ENCODE data around the gene RYR3. TPM values are rescaled to one million over a fixed set of nuclear protein-coding genes. Genes with fewer than 3 reads are reported as not detected.

RYR3 gene
- total RNA-seq, 1 donor from 2014 or later = 0.32 TPM

DNA sequence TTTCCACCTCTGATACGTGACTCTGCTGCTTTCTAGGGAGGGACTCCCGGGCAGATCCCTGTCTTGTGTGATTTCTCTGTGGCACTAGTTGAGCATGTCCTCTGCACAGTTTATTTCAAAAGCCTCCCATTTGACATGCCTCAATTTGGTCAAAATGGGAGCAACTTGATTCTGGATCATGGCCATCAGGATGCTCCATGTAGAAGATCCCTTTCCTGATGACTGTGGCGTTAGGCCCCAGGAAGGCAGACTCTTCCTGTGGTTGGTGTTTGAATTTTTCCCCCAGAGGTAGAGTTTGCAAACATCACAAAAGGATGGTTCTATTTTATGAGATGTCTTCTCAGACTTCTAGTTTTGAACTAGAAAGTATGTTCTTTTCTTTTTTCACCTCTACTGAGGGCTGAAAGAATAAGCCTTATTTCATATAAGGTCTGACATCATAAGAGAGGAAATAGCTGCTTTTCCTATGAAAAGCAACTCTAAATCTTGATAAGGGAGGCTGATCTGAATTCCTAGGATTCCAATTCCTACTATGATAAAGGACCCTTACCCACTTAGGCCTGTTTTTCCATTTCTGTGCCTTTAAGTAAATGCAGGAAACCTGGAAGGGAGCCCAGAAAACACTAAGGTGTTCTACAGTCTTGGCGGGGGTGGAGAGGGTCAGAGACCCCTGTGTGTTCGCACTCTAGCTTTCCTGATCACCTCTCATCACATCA lies 413.7 kb downstream of the RYR3 start:
- Histone ChIP-seq H3K27ac (no peak overlapping the region), H3K4me3 (no peak overlapping the region), H3K27me3 (ENCODE audit: low read depth) (no peaks in the 10 kb centered on the region), H3K36me3 (no peaks in the 10 kb centered on the region), H3K9me3 (no peaks in the 10 kb centered on the region), H3K4me1 (no peaks in the 10 kb centered on the region)
- ATAC-seq (no peak), DNase-seq (no peak)
- TF ChIP-seq, protein P1, sequence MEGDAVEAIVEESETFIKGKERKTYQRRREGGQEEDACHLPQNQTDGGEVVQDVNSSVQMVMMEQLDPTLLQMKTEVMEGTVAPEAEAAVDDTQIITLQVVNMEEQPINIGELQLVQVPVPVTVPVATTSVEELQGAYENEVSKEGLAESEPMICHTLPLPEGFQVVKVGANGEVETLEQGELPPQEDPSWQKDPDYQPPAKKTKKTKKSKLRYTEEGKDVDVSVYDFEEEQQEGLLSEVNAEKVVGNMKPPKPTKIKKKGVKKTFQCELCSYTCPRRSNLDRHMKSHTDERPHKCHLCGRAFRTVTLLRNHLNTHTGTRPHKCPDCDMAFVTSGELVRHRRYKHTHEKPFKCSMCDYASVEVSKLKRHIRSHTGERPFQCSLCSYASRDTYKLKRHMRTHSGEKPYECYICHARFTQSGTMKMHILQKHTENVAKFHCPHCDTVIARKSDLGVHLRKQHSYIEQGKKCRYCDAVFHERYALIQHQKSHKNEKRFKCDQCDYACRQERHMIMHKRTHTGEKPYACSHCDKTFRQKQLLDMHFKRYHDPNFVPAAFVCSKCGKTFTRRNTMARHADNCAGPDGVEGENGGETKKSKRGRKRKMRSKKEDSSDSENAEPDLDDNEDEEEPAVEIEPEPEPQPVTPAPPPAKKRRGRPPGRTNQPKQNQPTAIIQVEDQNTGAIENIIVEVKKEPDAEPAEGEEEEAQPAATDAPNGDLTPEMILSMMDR (IDR thresholded peaks at IDR 0.05) = no peak
- intact Hi-C loops (cut with DNase I) = no loop called here

DNA sequence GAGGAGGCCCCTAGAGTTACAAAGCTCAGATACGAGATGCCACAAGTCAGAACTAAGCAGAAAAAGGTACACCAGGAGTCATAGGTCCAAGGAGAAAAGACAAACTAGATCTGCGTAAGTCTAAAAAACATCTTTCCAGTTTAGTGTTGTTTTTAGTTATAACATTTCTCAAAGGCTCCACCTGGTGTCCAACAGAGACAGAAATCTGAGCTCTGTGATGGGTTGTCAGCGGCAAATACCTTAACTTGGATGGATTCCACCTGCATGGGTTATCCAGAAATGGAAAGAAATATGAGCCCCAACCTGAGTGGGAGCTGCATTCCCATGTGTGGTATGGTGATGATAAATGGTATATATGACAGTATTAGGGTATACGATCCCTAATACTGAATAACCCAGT lies 418.9 kb downstream of the RYR3 start:
- TF ChIP-seq, protein P1 (IDR thresholded peaks at IDR 0.05) = no peak
- H3K9me3 ChIP-seq = no peaks in the 10 kb centered on the region
- intact Hi-C loops (cut with DNase I) = no loop called here
- no peaks in the 10 kb centered on the region for H3K27me3 ChIP-seq (ENCODE audit: low read depth)
- H3K4me1 ChIP-seq = no peaks in the 10 kb centered on the region
- H3K4me3 ChIP-seq = no peak overlapping the region
- ATAC-seq (no peak), DNase-seq (no peak)
- H3K27ac ChIP-seq = no peak overlapping the region
- no peaks in the 10 kb centered on the region for H3K36me3 ChIP-seq

DNA sequence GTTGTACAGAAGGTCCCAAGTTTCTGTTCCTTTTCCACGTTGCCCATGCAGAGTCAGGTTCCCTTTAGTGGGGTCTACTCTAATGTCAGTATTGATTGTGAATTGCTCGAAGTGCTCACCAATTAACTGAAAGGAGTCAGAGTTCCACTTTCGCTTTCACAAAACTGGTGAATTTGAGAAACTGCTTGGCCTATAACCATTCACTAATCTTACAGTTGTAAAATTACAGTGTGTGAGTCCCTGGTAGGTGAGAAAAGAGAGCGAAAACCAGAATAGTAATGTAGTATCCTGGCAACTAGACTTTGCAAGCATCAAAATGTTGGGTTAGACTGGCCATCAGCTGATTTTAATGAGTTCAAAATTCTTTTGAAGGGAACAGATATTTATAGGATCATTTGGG lies 420.0 kb downstream of the RYR3 start:
- ATAC-seq = no peak
- intact Hi-C loops (cut with DNase I) = no loop called here

DNA sequence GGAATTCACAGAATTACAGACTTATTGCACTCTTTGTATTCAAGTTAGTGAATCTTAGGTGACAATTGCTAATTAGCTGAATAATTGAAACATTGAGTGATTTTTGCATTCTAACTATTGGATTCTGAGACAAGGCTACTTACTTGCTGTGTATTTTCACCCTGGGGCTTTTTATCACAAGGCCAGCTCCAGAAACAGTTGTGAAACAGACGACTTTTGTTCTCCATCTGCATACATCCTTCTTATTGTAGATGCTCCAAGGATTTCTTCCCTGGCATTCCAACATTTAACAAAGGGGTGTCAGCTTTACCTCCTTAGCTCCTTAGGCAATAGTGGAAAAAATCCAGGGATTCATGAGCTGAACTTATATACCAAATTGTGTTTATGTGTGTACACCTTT lies 424.4 kb downstream of the RYR3 start:
- DNase-seq (no peak), ATAC-seq (no peak)
- Histone ChIP-seq H3K4me1 (no peaks in the 10 kb centered on the region), H3K4me3 (no peak overlapping the region), H3K27ac (no peak overlapping the region), H3K36me3 (no peaks in the 10 kb centered on the region), H3K27me3 (ENCODE audit: low read depth) (no peaks in the 10 kb centered on the region), H3K9me3 (no peaks in the 10 kb centered on the region)
- intact Hi-C loops (cut with DNase I) = no loop called here
- TF ChIP-seq, protein P1 (IDR thresholded peaks at IDR 0.05) = no peak

More for the DNA sequence above, 420.0 kb downstream of the RYR3 start:
- Histone ChIP-seq H3K27me3 (ENCODE audit: low read depth) (no peaks in the 10 kb centered on the region), H3K4me3 (no peak overlapping the region), H3K4me1 (no peaks in the 10 kb centered on the region), H3K27ac (no peak overlapping the region), H3K9me3 (no peaks in the 10 kb centered on the region), H3K36me3 (no peaks in the 10 kb centered on the region)
- TF ChIP-seq, protein P1 (IDR thresholded peaks at IDR 0.05) = no peak
- no peak for DNase-seq

DNA sequence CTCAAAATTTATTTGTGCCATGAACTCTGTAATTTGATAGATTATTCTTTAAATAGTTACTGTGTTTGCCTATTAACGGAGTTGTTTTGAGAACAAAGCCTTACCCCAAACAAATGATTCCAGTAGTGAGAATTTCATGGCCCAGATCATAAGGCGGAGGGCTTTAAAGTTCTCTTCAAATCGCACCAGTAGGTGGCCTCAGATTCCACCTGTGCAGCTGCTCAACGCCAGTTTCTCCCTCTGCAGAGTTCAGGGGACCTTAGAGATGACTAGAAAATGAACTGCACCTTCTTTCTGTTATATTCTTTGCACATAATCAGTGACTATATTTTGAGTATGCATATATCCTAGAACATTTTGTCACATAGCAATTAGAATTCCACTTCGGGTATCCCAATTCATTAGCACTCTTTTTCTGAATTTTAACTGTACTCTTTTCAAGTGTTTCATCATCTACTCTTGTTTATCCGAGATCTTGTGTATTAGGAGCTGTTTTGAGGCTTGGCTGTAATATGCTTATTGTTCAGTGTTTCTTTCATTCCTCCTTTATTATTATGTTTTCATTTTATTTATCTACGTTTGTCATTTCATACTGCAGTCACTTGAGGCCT lies 425.0 kb downstream of the RYR3 start:
- Histone ChIP-seq H3K27ac (no peak overlapping the region), H3K9me3 (no peaks in the 10 kb centered on the region), H3K27me3 (ENCODE audit: low read depth) (no peaks in the 10 kb centered on the region), H3K4me3 (no peak overlapping the region), H3K4me1 (no peaks in the 10 kb centered on the region), H3K36me3 (no peaks in the 10 kb centered on the region)
- no peak for ATAC-seq
- DNase-seq = no peak
- TF ChIP-seq, protein P1 (IDR thresholded peaks at IDR 0.05) = peak; percentile 40
- intact Hi-C loops (cut with DNase I) = no loop called here
